ENCODE data around the gene SDCCAG8.

GRCh38 chr1:243261390-243261789, 5.5 kb downstream of the SDCCAG8 start:
- no peak for TF ChIP-seq POLR2AphosphoS5 (IDR thresholded peaks at IDR 0.05; ENCODE audit: low read depth)
- TF ChIP-seq REST (IDR thresholded peaks at IDR 0.05; ENCODE audit: unreplicated experiment) = no peak
- no peak for TF ChIP-seq CTCF (conservative IDR thresholded peaks at IDR 0.05; ENCODE audit: low read depth in 2 of 2)
- no peak for TF ChIP-seq CREB1 (CRISPR knock-in tag; IDR thresholded peaks at IDR 0.05; ENCODE audit: low read depth)
- no peak for TF ChIP-seq EZH2 (IDR thresholded peaks at IDR 0.05; ENCODE audit: low read depth, unreplicated experiment)
- no peak for TF ChIP-seq EZH2phosphoT487 (IDR thresholded peaks at IDR 0.05; ENCODE audit: unreplicated experiment)

Data from GM23338 (cell line).